HG02588 (cell line): ENCODE measurements around the gene STK32C.

Experiments
- ATAC-seq: cut with Tn5 transposase; IDR thresholded peaks from one replicate; pipeline ENCODE4 v1.9.1; 2021; ENCODE audit warnings: mild to moderate bottlenecking, moderate library complexity; ENCODE audit not compliant: unreplicated experiment

STK32C gene

DNA sequence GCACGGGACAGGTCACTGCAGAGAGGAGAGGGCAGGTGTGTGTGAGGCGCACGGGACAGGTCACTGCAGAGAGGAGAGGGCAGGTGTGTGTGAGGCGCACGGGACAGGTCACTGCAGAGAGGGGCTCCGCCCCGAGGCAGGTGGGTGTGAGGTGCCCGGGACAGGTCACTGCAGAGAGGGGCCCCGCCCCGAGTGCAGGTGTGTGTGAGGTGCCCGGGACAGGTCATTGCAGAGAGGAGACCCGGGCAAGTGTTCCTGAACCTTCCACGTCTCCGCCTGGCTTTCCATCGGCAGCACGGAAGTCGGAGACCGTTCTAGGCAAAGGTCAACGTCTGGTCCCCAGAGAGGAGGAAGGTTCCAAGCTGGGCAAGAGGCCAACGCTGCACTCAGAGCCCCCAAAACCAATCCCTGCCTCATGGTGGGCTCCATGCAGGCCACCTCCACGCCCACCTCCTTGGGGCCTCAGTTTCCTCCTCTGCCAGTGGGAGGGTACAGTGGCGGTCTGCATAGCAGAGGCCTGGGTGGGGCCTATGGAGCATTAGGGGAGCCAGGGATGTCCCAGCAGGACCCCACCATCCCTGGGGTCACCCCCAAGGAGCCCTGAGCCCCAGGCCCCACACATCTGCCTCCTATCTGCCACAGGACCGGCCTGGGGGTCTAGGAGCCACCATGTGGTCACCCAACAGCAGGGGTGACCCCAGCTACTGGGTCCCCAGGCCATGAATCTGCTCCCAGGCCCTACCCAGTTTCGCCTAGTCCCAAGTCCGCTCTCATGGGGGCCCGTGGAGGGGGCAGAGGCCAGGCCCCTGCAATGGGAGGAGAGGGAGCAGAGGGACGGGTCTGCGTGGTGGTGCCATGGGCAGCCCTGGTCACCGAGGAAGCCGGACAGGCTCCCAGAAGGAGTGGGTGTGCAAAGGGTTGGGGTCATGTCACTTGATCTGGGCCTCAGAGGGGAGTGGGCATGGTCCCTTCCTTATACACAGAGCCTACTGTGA, 57.0 kb downstream of the STK32C start:
- ATAC-seq = no peak

DNA sequence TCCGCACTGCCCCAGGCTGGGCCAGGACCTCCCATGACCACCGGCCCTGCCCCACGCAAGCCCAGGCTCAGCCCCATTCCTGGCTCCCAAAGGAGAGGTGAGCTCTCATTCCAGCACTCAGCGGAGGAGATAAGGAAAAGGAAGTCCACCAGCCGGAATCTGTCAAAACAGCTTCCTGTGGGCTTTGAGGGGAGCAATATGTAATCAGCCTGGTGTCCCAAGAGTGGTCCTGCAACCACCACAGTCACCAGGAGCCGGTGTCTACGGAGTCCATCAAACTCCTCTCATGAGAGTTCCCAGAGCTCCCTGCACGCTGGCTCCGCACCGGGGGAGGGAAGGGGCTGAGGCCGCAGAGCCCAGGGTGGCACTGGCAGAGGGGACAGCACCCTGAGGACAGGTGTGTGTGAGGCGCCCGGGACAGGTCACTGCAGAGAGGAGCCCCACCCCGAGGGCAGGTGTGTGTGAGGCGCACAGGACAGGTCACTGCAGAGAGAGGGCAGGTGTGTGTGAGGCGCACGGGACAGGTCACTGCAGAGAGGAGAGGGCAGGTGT, 57.9 kb downstream of the STK32C start:
- ATAC-seq = no peak

DNA sequence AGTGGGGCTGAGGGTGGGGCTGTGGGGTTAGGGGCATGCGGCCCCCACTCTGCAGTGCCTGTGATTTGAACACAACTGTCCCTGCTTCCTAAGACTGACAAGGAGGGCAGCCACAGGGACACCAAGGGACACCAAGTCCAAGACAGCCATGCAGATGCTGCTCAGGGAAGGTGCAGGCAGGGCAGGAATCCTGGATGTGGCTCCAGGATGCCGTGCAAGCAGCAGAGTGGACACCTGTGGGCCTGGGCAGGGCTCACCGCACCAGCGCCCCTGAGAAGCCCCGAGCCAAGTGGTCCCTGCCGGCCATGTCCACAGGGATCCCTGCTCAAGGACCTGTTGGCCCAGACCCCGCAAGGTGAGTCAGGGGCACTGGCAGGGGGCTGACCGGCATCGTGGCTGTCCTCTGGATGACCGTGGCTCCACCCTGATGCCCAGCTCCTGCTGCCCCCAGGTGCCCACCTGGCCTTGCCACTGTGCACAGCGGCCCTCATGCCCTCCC, 58.5 kb downstream of the STK32C start:
- no peak for ATAC-seq

DNA sequence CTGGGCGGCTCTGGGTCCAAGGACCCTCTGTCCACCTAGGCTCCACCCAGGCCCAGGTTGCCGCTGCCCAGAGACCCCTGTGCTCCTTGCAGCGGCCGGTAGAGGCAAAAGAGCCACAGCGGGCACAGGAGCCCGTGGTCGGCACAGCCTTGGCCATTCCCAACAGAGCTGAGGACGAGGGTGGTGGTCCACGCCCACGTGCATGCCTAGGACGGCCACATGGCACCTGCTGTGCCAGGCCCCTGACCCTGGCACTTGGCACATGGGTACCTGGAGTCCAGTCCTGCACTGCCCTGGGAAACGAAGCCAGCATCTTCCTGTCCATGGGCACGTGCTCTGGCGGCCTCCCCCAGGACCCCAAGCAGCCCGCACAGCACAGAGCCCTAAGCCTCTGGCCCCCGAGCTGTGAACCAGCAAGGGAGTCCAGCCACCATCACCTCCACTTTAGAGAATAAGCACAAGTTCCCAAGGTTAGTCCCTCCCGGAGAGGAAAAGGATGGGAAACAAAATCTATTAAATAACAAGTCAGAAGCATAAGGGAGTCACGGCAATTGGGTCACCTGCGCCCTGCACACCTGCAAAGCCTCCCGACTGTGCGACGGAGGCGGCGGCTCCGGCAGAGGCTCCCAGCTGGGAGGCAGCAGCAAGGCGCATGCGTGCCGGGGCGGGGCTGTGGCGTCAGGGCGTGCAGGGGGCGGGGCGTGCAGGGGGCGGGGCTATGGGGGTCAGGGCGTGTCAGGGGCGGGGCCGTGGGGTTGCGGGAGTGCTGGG, 59.1 kb downstream of the STK32C start:
- ATAC-seq = no peak

DNA sequence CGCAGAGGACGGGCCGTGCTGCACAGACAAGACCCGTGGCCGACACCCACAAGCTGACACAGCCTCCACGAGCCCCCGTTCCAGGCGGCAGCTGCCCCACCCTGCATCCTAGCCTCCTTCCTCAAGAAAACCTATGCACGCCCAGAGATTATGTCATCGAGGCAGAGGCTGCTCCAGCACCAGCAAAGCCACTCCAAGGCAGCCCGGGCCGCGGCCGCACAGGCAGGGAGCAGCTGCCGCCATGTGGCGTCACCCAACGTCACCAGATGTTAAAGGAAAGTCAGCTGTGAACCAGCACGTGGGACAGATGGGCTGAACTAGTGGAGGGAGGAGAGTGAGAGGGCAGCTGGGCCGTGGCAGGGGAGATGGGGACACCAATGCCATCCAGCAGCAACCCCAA, 59.8 kb downstream of the STK32C start:
- ATAC-seq = no peak

DNA sequence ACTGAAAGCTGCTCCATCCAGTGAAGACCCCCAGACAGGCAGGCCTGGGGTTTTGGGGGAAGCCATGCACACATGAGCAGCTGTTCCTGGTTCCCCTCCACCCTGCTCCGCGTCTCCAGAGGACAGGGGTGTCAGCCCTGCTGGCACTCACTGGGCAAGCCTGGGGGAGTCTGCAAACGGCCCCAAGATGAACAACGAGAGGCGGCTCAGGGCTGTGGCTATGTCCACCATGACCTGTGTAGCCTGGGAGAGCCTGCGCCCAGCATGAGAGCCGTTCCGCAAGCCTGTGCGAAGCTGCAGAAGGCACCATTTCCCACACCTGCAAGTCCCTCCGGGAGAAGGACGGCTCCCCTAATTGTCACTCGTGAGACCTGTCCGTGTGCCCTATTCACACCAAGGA, 61.5 kb downstream of the STK32C start:
- no peak for ATAC-seq

DNA sequence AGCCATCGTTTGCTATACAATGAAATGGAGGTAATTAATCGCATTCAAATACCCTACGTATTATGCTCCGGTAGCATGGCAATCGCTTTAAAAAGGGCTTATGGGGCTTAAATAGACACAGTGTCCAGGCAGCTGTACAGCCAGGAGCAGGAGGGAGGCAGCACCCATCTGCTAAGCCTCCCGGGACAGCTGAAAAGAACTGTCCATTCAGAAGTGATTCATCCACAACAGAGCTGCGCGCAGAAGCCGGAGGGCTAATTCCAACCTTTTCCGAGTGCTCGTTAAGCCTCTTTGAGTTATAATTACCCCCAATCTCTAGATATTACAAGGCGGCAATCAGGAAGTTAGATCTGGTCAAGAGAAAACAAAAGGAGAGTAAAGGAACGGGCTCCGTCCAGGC, 62.7 kb downstream of the STK32C start:
- ATAC-seq = no peak

DNA sequence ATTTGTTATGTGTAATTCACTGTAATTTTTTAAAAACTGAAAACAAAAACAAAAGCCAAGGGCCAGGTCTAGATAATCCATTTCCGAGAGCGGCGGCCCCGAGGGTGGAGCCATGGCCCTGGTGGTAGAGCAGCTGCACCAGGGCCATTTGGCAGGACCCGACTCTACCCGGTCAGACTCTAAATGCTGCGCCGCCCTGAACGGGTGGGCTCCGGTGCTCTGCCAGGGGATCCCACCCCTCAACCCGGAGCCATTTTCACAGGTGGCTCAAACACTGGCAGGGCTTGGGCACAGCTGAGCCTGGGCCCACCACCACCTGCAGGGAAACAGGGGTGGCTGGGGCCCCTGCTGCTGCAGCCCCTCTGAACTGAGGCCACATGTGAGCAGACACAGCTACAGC, 64.1 kb downstream of the STK32C start:
- ATAC-seq = no peak

DNA sequence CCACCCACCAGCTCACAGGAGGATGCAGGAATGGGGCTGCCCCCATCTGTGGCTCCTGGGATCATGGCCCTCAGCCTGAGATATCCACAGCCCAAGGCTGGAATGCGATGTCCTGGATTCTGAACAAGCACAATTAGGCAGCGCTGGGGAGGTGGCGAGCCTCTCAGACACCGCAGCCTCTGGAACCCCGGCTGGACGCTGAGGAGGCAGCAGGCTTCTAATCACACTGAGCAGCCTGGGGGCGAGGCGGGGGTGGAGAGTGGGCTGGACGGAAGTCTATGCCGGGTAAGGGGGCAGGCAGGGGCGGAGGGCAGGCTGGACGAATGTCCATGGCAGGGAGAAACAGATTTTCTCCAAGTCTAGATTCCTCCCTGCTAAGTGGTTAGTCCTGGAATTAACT, 64.6 kb downstream of the STK32C start:
- ATAC-seq = no peak

DNA sequence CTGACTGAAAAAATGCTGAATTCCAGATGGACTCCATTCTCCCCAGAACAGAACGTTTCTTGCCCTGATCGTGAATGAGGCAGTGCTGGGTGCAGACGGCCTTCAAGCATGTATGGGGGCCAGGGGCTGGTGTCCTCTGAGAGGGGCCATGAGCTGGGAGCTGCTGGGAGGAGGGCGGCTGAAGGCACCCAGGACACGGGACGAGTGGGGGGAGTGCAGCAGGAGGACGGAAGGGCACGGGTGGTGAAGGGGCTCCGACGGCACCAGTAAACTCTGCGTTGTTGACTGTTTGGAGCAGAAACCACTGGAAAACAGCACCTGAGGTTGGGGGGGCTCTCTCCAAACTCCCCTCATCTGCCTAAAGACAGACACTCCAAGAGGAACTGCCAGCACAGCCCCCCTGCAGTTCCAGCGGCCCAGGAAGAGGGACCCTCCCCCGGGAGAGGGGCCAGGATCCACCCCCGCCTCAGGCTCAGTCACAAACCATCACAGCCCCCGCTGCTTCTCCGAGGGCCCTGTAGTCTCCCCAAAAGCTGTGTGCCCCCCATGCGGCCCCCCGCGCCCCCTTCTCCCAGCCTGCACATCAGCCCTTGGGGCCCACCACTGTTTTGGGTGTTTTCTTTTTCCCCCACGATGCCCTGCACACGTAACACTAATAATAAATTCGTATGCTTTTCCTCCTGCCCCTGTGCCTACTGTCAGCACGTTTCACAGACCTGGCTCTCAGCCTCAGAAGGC, 65.5 kb downstream of the STK32C start:
- no peak for ATAC-seq

DNA sequence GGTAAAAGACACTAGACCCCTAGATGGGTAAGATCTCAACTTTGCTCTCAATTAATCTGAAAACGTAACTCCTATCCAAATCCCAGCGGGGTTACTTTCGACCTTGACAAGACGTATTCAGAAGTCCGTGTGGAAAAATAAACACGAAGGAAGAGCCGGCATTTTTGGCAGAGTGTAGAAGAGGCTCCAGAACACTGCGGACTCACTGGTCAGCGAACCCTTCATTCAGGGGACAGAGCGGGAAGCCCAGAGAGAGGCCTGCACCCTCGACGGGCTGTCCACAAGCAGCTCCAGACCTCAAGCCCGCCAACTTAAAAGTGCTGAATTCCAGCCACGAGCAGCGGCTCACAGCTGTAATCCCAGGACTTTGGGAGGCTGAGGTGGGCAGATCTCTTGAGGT, 66.3 kb downstream of the STK32C start:
- ATAC-seq = no peak

DNA sequence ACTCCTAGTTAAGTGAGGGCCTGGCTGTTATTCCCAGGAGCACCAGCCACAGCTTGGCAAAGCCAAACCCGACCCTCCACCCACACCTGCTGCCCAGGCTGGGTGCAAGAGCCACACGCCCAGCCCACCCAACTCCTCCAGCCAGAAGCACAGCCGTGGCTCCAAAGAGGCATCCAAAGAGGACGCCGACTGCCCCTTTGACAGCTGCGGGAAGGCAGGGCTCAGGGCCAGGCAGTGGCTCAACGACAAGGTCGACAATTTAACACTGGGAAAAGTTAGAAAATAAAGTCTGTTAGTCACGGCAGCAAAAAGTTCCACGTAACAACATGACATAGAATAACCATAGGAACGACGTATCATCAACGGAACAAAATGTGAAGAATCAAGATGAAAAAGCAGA, 66.7 kb downstream of the STK32C start:
- no peak for ATAC-seq

DNA sequence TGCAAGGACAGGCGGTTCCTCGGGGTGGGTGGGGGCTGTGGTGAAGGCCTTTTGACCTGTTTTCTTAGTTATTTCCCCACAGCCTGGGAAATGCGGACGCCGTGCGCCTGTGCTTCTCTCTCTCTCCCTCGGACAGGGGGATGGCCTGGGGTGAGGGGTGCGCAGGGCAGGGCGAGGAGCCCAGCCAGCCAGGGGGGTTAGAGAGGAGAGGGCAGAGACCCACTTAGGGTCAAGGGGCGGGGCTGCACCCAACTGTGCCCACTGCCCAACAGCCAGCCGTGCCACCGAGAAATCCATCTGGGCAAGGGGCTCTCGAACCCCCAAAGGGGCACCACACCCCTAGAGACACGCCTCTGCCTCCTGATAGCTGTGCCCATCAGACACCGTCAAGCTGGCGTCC, 67.2 kb downstream of the STK32C start:
- ATAC-seq = no peak

DNA sequence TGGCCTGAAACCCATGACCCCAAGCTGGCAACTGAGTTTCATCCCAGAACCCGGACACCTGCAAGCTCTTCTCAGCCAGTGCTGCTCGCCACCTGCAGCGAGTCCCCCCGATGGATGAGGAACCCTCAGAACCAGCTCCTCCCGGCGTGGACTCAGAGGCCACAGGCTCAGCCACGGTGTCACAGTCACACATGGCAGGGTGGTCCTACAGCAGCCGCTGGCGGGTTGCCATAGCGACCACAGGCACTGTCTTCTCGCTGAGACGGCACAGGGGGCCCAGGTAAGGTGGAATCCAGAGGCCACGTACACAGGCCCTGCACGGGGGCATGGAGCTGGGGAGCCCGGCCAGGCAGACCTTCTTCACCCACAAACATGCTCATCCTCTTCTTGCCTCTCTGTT, 67.6 kb downstream of the STK32C start:
- ATAC-seq = no peak

DNA sequence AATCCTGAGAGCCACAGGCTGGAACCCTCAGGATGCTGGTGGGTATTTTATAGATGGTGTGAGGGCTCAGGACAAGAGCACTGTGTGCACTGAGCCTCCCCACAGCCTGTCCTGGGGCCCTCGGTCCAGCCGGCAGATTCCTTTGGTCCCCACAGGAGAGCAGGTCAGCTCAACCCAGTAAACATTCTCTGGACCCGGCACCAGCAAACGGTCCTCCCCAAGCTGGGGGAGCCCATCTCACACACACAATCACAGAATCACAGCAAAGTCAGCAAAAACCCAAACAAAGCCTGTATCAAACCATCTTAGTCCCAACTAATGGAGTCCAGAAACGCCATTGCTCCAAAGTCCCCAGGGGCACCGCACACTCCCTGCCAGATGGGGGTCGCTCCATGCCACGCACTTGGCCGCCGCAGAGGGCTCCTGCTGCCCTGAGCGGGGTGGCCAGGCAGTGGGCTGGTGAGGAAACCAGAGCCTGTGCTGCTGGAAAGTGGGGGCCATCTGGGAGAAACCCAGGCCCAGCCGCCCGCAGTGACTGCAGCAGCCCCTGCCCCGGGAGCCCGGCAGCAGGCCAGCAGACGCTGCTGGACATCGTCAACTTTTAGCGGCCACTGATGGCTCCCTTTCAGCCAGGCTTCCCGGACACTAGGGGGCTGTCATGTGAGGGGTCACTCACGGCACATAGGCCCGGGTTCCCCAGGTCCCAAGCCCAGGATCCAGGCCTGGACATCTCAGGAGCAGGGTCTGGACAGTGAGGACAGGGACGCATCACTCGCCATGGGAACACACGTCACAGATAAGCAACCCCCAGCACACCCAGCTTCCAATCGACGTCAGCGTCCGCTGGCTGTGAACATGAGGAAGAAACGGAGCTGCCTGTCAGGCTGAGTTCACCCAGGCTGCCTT, 68.4 kb downstream of the STK32C start:
- no peak for ATAC-seq

DNA sequence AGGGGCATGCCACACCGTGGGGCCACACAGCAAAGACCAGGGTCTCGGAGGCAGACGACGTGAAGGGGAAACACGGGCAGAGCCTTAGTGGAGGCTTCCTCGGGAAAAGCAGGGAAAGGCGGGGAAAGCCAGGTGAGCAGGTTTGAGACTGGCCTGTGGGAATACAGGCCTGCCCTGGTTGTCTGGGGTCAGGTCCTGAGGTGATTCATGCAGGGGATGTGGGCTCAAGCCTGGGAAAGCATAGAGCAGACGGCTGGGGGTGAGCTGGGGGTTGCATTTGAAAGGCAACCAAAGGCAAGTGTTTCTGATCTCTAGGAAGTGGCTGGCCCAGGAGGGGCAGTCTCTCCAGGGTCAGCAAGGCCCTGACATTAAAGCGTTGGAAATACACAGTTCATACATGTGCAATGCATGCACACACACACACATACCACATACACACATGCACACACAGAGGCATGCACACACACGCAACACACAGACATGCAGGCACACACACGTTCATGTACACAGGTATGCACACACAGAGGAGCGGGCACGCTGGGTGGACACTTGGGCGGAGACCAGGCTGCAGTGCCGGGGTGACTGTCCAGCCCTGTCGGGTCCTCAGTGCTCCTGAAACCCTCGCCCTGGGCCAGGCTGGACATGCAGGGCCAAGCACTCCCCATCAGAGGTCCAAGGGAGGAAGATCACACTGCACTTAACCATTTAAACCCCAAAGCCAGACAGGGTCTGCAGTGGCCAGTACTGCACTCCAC, 69.2 kb downstream of the STK32C start:
- ATAC-seq = no peak

DNA sequence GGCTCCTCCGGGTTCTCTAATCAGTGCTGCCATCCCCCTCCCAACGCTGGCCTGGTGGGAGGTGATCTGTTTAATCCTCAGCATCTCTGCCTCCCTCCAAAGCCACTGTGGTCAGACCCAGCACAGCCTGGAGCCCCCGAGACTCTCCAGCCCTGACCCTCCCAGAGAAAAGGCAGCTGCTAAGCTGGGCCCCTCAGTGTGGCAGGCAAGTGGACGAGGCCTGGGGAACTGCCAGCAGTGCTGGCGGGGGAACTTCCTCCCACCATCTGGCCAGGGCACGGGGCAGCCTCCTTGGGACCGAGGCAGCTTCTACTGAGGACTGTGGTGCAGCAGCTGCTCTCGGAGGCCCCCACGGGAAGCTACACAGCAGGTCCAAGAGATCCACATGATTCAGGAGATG, 69.9 kb downstream of the STK32C start:
- ATAC-seq = no peak

DNA sequence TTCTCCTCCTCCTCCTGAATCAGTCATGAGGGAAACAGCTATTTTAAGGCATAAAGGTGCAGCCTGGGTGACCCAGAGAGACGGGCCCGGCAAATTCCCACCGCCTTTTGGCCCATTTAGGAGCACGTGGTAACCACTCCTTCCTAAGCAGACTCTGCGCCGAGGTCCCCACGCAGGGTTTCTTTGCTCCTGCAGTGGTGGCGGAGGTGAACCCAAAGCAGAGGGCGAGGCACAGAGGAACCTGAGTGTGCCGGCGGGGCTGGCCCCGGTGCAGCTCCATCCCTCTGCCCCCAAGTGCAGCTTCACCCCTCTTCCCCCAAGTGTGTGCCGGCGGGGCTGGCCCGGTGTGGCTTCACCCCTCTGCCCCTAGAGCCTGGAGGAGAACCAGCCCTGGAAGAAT, 70.4 kb downstream of the STK32C start:
- ATAC-seq = no peak

DNA sequence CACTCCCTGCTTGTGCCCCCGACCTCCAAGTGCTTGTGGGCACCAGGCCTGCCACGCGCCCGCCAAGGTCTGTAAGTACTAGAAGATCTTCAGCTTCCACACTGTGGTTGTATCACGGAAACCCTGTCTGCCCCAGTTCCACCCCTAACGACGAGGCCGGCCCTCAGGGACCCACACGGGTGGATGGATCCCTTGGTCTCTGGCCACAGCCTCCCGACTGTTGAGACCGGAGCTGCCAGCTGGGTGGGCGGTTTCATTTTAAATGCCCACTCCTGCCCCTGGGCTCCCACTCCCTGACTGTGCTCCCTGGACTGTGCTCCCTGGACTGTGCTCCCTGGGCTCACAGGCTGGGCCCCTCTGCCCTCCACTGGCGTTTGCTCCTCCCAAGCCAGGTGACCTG, 70.9 kb downstream of the STK32C start:
- ATAC-seq = no peak
